GM12872 (cell line): Measurements from ENCODE around the gene SH3BGR.

Experiments used
- TF ChIP-seq, protein P1 (sequence below): IDR thresholded peaks from 3 replicates; pipeline ENCODE4 v1.5.1; 2011; ENCODE audit warnings: low read depth, mild to moderate bottlenecking, low read length, moderate library complexity; ENCODE audit not compliant: insufficient read depth

Gene SH3BGR

DNA sequence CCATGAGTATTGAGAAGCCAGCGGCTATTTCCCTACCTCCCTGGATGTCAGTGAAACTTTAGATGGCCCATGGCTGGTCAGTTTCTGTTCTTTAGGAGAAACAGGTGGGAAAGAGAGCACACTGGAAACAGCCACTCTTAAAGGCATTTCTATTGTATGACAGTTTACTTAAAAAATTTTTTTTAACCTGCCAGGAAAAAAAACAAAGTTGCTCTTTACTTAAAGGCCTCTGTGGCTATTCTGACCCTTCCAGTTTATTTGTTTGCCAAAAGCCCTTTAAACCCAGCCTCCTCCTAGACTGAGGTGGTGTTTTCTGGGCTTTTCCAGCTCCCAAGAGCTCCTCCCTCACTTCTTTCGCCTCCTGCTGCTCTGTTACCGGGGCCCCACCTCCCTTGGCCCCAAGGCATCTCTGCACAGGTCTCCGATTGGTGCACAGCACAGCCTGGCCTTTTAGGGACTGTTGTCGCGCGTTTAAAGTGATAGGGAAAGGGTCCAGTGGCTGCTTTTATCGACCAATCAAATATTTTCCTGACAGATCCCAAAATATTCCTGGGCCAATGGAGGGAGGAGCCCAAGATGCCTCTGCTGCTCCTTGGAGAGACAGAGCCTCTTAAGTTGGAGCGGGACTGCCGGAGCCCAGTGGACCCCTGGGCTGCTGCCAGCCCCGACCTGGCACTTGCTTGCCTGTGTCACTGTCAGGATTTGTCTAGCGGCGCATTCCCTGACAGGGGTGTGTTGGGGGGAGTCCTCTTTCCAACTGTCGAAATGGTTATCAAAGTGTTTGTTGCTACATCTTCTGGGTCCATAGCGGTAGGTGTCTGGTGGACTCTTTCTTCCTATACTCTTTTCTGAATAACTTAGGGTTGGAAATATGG, at the start of gene SH3BGR:
SH3BGR (plus strand) TSS at position 639 of the 875 bp plus-strand sequence; CDS start at position 766, 127 bp downstream.
- TF ChIP-seq, protein P1, sequence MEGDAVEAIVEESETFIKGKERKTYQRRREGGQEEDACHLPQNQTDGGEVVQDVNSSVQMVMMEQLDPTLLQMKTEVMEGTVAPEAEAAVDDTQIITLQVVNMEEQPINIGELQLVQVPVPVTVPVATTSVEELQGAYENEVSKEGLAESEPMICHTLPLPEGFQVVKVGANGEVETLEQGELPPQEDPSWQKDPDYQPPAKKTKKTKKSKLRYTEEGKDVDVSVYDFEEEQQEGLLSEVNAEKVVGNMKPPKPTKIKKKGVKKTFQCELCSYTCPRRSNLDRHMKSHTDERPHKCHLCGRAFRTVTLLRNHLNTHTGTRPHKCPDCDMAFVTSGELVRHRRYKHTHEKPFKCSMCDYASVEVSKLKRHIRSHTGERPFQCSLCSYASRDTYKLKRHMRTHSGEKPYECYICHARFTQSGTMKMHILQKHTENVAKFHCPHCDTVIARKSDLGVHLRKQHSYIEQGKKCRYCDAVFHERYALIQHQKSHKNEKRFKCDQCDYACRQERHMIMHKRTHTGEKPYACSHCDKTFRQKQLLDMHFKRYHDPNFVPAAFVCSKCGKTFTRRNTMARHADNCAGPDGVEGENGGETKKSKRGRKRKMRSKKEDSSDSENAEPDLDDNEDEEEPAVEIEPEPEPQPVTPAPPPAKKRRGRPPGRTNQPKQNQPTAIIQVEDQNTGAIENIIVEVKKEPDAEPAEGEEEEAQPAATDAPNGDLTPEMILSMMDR: no peak

DNA sequence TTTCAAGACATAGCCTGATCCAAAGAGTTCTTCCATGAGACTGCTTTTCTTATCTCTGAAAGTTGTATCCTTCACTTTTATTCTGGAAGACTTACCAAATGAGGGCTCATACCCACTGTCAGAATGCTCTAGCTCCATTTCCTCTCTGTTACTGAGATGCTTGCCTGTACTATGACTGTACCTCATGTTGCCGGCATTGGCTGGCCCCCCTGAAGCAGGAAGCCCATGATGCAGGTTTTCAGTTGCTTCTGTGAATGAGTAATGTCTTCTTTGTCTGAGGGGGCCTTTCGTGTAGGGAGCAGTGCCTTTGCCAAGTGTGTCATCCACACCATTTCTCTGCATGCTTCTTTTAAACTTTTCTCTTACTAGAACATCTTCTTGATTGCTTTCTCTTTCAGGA, 45.7 kb upstream of the SH3BGR start:
- TF ChIP-seq, protein P1: no peak

DNA sequence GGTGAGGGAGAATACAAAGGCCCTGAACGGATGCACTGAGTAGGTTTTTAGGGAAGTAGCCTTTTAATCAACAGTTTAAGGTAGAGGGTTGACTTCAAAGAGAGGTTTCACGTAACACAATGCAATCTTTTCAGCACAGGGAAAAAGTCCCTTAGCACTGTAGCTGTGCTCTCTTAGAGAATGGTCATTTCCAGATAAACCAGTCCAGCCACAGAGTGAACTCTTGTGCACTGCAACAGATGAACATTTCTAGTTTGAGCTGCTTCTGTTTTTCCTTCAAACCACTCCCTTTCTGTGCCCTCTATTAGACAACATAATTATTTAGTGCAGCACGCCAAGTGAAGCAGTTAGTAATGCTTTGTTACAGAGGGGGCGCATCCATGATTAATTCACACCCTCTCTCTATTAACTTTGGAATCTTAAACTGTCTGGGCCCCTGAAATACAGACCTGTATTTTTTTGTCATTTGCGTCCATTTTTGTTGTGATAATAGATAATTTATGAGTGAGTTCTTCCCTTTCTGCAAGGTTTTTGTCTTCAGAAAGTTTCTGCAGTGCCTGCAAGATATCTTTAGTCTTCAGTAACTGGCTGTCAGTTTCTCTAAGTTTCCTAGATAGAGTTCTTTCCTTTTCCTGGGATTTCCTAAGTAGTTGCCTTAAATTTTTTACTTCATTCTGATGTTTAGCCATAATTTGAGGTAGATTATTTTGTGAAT, 29.1 kb upstream of the SH3BGR start:
- TF ChIP-seq, protein P1: no peak

DNA sequence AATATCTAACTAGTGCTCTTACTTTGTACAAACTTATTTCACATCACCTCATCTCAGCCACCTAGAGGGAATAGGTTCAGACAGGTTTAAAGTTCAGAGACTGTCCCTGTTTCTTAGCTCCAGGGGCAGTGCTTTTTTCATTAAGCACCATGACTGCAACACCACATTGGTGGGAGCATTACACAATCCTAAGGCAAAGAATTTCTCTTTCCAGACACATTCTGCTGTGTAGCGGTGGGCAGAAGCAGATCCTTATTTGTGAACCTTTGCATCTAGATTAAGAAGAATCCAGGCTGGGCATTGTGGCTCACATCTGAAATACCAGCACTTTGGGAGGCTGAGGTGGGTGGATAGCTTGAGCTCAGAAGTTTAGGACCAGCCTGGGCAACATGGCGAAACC, 22.3 kb upstream of the SH3BGR start:
- TF ChIP-seq, protein P1: no peak

DNA sequence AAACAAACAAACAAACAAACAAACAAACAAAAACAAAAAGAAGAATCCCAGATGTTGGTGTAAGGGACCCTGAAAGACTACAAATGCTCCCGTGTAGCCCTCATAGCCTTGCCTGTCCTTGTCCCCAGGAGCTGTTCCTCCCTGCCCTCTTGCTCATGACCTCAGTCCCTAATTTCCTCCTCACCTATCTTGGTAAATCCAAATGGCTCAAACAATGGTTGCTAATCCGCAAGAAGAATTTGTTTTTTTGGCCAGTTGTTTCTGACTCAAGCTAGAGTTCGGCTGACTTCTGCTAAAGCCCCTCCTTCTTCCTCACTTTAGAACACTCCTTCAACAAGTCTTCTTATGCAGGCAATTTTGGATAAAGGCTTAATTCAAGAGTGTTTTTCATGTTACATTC, 21.8 kb upstream of the SH3BGR start:
- TF ChIP-seq, protein P1: no peak

DNA sequence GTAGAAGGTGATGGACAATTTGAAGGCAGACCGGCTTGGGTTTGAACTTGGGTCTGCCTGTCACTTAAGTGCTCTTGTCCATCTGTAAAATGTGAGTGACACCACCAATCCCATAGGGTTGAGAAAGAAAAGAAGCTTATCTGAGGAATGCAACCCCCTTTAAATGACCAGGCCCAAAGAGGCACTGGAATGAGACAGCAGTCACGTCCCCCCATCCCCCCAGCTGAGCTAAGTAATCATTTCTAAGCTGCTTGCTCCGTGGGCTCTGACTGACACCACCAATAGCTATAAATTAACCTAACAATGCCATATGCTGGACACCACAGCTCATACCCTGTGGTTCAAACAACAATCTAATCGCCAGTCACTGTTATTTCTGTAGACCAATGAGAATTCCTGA, 21.3 kb upstream of the SH3BGR start:
- TF ChIP-seq, protein P1: no peak

DNA sequence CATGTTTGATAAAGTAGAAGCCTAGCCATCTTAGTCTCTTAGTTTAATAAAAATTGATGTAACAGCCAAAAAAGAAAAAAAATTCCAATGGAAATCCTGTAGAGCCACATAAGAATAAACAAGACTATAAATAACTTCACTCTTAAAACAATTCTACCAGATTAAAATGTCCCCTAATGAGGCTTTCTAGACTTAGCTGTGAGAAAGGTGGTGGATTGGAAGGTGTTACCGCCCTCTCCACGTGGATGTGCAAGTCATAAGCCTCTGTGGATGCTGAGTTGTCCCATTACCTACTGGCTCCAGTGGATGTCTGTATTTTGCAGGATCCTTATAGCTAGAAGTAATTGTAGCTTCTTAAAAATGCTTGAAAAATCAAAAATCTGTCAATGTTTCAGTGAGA, 20.8 kb upstream of the SH3BGR start:
- TF ChIP-seq, protein P1: no peak
